ENCODE results near the gene S1PR2.
"Not testable (repeated sequence)": the region's sequence is repeated elsewhere in the genome, so short reads cannot be mapped to it uniquely, and the experiment has no call there.

Gene S1PR2

DNA sequence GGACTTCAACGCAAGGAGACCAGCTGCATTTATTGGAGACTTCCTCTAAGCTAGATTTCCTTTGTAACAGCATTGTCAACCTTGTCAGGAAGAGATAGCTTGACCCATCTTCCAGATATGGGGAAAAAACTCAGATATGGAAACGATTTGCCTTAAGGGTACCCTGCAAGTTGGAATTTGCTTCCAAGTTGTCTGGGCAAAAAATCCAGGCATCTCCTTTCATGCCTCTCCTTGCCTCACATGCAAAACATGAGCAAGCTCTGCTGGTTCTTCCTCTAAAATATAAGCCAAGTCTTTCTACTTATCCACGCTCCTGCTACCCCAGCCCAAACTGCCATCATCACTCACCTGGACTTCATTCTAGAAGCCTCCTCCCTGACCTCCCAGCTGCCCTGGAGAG is 30.0 kb downstream of the S1PR2 start:
- no peak overlapping the region for H3K4me3 ChIP-seq (ENCODE audit: low read depth, low read length)
- DNase-seq (ENCODE audit: low read depth), result no peak
- TF ChIP-seq, protein P1, sequence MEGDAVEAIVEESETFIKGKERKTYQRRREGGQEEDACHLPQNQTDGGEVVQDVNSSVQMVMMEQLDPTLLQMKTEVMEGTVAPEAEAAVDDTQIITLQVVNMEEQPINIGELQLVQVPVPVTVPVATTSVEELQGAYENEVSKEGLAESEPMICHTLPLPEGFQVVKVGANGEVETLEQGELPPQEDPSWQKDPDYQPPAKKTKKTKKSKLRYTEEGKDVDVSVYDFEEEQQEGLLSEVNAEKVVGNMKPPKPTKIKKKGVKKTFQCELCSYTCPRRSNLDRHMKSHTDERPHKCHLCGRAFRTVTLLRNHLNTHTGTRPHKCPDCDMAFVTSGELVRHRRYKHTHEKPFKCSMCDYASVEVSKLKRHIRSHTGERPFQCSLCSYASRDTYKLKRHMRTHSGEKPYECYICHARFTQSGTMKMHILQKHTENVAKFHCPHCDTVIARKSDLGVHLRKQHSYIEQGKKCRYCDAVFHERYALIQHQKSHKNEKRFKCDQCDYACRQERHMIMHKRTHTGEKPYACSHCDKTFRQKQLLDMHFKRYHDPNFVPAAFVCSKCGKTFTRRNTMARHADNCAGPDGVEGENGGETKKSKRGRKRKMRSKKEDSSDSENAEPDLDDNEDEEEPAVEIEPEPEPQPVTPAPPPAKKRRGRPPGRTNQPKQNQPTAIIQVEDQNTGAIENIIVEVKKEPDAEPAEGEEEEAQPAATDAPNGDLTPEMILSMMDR (IDR thresholded peaks at IDR 0.05; ENCODE audit: insufficient read depth, low read depth, low read length, missing control alignments), result no peak

DNA sequence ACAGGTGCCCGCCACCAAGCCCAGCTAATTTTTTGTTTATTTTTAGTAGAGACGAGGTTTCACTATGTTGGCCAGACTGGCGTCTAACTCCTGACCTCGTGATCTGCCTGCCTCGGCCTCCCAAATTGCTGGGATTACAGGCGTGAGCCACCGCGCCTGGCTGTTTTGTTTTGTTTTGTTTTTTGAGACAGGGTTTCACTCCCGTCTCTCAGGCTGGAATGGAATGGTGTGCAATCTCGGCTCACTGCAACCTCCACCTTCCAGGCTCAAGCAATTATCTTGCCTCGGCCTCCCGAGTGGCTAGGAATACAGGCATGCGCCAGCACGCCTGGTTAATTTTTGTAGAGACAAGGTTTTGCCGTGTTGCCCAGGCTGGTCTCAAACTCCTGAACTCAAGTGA is 31.0 kb downstream of the S1PR2 start:
- not testable (repeated sequence) for H3K4me3 ChIP-seq (ENCODE audit: low read depth, low read length); DNase-seq (ENCODE audit: low read depth)

DNA sequence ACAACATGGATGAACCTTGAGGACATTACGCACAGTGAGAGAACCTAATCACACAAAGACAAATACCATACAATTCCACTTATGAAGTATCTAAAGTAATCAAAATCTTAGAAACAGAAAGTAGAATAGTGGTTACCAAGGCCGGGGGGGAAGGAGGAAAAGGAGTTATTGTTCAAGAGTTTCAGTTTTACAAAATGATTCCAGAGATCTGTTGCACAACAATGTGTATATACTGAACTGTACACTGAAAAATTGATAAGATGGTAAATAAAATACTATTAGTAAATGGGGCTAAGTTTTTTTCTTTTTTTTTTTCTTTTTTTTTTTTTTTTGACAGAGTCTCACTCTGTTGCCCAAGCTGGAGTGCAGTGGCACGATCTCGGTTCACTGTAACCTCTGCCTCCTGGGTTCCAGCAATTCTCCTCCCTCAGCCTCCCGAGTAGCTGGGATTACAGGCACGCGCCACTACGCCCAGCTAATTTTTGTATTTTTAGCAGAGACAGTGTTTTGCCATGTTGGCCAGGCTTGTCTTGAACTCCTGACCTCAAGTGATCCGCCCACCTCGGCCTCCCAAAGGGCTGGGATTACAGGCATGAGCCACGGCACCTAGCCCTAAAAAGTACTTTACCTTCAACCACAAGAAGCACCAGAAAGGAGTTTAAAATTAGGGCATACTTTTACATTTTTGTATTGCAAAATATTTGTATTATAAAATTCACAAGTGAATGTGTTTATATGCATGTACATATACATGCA is 32.1 kb downstream of the S1PR2 start:
- peak; percentile 69 for DNase-seq (ENCODE audit: low read depth)
- peak overlapping the region; percentile 34 for H3K4me3 ChIP-seq (ENCODE audit: low read depth, low read length)

DNA sequence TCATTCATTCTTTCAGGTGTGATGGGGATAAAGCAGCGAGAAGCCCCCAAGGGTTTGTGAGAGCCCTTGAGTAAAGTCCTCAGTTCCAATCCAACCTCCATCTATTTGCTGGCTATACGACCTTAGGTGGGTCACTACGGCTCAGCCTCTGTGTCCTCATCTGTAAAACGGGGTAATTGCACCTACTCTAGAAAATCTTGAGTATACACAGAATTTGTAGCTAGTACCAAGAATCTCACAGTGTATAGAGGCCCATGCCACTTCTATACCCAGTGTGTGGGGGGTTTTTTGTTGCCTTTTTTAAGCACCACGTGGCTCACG is 36.0 kb downstream of the S1PR2 start:
- peak overlapping the region; percentile 86 for H3K4me3 ChIP-seq (ENCODE audit: low read depth, low read length)
- TF ChIP-seq, protein P1 (IDR thresholded peaks at IDR 0.05; ENCODE audit: insufficient read depth, low read depth, low read length, missing control alignments), result no peak
- no peak for DNase-seq (ENCODE audit: low read depth)

DNA sequence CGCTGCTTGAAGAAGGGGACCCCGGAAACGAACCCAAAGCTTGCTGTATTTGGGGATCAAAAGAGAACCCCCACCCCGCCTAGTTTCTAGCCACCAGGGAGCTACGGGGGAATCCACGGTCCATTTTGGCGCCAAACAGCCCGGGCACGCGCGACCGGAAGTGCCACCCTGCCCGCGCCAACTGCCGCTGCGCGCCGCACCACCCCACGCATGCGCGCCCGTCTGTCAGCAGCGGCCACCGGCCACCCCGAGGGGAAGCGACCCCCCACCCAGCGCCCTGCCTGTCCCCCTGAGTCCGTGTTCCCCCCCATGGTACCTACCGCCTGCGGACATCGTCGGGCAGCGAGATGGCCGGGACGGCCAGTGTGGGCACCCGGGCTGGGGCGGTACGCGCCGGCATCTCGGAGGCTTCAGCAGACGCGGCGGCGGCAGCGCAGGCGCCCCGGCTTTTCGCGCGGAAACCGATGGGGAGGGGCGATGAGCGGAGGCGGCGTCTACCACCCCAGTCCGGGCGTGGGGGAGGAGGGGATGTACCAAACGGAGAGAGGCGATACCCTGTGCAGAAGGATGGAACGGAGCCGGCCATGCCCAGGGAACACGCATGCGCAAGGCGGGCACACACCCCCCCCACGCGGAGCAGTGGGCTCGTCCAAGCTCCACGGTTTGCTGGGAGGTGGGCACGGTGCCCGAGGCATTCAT is 36.5 kb downstream of the S1PR2 start, which contains the start of gene DNMT1:
Gene DNMT1, minus strand, starts transcription at position 454 of the 699 bp plus-strand sequence. Its CDS starts 54 bp downstream, at position 400.
- TF ChIP-seq, protein P1 (IDR thresholded peaks at IDR 0.05; ENCODE audit: insufficient read depth, low read depth, low read length, missing control alignments), result no peak
- peak; percentile 99 for DNase-seq (ENCODE audit: low read depth)
- peak within 1 kb of the TSS; percentile 86 for H3K4me3 ChIP-seq (ENCODE audit: low read depth, low read length)

DNA sequence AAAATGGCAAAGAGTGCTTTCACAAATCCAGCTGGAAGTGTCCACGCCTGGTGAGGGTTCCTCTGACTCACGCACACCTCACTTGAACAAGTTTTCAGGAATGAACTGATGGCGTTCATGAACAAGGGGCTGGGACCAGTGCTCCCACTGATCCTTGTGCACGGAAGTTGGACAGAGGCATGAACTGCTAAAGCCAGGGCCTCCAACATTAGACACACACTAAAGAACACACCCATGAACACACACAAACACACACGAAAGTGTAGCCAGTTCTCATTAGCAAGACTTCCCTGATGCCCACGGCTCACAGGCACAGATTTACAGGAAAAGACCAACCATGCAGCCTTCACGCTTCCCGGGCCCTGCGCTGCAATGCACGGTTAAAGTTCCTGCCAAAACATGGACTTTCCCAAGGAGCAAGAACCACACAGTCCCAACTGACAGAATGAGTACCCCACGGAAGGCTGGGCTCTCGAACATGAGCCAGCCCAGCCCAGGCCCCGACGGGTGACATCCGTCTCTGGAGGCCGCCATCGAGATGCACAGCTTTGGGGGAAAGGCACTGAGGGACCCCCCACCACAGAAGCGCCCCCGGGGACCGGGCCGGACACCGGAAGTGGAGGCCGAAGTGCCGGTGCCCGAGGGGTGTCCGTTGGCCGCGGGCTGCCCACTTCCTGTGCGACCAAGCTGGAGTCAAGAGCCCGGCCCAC is 37.2 kb downstream of the S1PR2 start:
- H3K4me3 ChIP-seq (ENCODE audit: low read depth, low read length), result peak overlapping the region; percentile 86
- peak; percentile 24 for DNase-seq (ENCODE audit: low read depth)
- TF ChIP-seq, protein P1 (IDR thresholded peaks at IDR 0.05; ENCODE audit: insufficient read depth, low read depth, low read length, missing control alignments), result no peak

DNA sequence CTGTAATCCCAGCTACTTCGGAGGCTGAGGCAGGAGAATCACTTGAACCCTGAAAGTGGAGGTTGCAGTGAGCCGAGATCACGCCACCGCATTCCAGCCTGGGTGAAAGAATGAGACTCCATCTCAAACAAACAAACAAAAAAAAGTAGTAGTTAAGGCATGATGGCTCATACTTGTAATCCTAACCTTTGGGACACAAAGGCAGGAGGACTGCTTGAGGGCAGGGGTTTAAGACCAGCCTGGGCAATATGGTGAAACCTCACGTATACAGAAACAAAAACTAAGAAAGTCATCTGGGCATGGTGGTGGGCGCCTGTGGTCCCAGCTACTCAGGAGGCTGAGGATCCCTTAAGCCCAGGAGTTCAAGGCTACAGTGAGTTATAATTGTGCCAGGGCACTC is 38.2 kb downstream of the S1PR2 start:
- TF ChIP-seq, protein P1 (IDR thresholded peaks at IDR 0.05; ENCODE audit: insufficient read depth, low read depth, low read length, missing control alignments), result no peak
- no peak for DNase-seq (ENCODE audit: low read depth)
- peak overlapping the region; percentile 86 for H3K4me3 ChIP-seq (ENCODE audit: low read depth, low read length)

All from GM12865 (cell line).